ENCODE data around the gene HPN.
"Not testable (repeated sequence)": the region's sequence is repeated elsewhere in the genome, so short reads cannot be mapped to it uniquely, and the experiment has no call there.

Gene HPN

GRCh38 chr19:35041548-35042055 is at the start of gene HPN:
TSS of gene HPN (plus strand) at chr19:35041721. CDS start at chr19:35042507, 786 bp downstream.
- no peak within 1 kb of the TSS for H3K4me3 ChIP-seq (ENCODE audit: low read length)

GRCh38 chr19:34992582-34992981 is 48.9 kb upstream of the HPN start:
- not testable (repeated sequence) for DNase-seq (ENCODE audit: low read depth); H3K4me3 ChIP-seq (ENCODE audit: low read length)

More at GRCh38 chr19:35041548-35042055, at the start of gene HPN:
- DNase-seq (ENCODE audit: low read depth), result no peak
- TF ChIP-seq CTCF (IDR thresholded peaks at IDR 0.05; ENCODE audit: insufficient read depth, low read depth, low read length, missing control alignments), result no peak

GRCh38 chr19:34994286-34994642 is 47.3 kb upstream of the HPN start:
- no peak overlapping the region for H3K4me3 ChIP-seq (ENCODE audit: low read length)
- TF ChIP-seq CTCF (IDR thresholded peaks at IDR 0.05; ENCODE audit: insufficient read depth, low read depth, low read length, missing control alignments), result no peak
- DNase-seq (ENCODE audit: low read depth), result no peak

- H3K4me3 ChIP-seq (ENCODE audit: low read length), result no peak overlapping the region
- DNase-seq (ENCODE audit: low read depth), result no peak
- TF ChIP-seq CTCF (IDR thresholded peaks at IDR 0.05; ENCODE audit: insufficient read depth, low read depth, low read length, missing control alignments), result no peak
These were observed 46.6 kb upstream of the HPN start for GRCh38 chr19:34994643-34995541.

- no peak for DNase-seq (ENCODE audit: low read depth)
- H3K4me3 ChIP-seq (ENCODE audit: low read length), result no peak overlapping the region
- TF ChIP-seq CTCF (IDR thresholded peaks at IDR 0.05; ENCODE audit: insufficient read depth, low read depth, low read length, missing control alignments), result no peak
These were observed 46.0 kb upstream of the HPN start for GRCh38 chr19:34995551-34995950.

- TF ChIP-seq CTCF (IDR thresholded peaks at IDR 0.05; ENCODE audit: insufficient read depth, low read depth, low read length, missing control alignments), result no peak
- DNase-seq (ENCODE audit: low read depth), result no peak
These were observed 44.4 kb upstream of the HPN start for GRCh38 chr19:34997071-34997617.

GRCh38 chr19:34998224-34998623 is 43.3 kb upstream of the HPN start:
- H3K4me3 ChIP-seq (ENCODE audit: low read length), result not testable (repeated sequence)

More at GRCh38 chr19:34997071-34997617, 44.4 kb upstream of the HPN start:
- no peak overlapping the region for H3K4me3 ChIP-seq (ENCODE audit: low read length)

More at GRCh38 chr19:34998224-34998623, 43.3 kb upstream of the HPN start:
- not testable (repeated sequence) for DNase-seq (ENCODE audit: low read depth)

All from epithelial cell of esophagus (primary cell).